Umbilical cord (tissue), 2 donors: ENCODE data around the gene BCL2L15. TPM values are rescaled to one million over a fixed set of nuclear protein-coding genes. Genes with fewer than 3 reads are reported as not detected.
A peak's percentile ranks its signal among the peaks of the same experiment; 100 is the strongest.

Experiments used
- DNase-seq: peaks from one replicate; pipeline ENCODE4 v3.0.0-alpha.2; 2015; ENCODE audit warnings: low spot score
- total RNA-seq: library from RNA; depleted of rRNA; stranded (reverse); fragments of >200 nt; gene quantifications from one replicate; pipeline ENCODE4 v1.2.3, GENCODE V29; 2014; ENCODE audit warnings: low replicate concordance; ENCODE audit not compliant: insufficient read depth

BCL2L15 gene
- 3.6 TPM for total RNA-seq

GRCh38 chr1:113887402-113888175 lies at the start of gene BCL2L15:
TSS of gene BCL2L15 (minus strand) at chr1:113887581. CDS start at chr1:113887375, 206 bp downstream.
- DNase-seq = no peak

GRCh38 chr1:113937146-113937545 lies 49.8 kb upstream of the BCL2L15 start:
- DNase-seq = no peak

GRCh38 chr1:113935970-113936369 lies 48.6 kb upstream of the BCL2L15 start:
- DNase-seq = no peak

DNA sequence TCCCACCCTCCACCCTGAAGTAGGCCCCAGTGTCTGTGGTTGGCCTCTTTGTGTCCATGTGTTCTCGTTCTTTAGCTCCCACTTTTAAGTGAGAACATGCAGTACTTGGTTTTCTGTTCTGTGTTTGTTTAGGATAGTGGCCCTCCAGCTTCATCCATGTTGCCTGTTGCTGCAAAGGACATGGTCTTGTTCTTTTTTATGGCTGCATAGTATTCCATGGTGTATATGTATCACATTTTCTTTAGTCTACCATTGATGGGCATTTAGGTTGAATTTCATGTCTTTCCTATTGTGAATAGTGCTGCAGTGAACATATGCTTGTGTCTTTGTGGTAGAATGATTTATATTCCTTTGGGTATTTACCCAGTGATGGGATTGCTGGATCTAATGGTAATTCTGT lies 47.8 kb upstream of the BCL2L15 start:
- no peak for DNase-seq

DNA sequence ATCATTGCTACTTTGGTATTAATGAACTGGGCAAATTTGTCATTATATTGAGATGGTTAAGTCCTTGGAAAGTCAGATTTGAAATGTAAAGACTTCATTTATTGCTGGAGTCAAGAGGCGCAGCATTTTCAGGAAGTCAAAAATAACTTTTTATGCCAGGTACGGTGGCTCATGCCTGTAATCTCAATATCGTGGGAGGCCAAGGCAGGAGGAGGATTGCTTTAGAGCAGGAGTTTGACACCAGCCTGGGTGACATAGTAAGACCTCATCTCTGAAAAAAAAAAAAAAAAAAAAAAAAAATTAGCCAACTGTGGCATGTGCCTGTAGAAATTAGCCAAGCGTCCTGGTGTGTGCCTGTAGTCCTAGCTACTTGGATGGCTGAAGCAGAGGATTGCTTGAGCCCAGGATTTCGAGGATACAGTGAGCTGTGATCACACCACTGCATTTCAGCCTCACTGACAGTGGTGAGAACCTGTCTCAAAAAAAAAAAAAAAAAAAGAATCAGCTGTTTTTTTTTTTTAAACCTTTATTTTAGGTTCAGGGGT lies 47.2 kb upstream of the BCL2L15 start:
- DNase-seq = no peak

- DNase-seq = no peak
These were observed 46.6 kb upstream of the BCL2L15 start for GRCh38 chr1:113934006-113934405.

GRCh38 chr1:113931451-113931851 lies 44.1 kb upstream of the BCL2L15 start:
- peak; percentile 10 for DNase-seq

GRCh38 chr1:113930499-113931161 lies 43.2 kb upstream of the BCL2L15 start:
- DNase-seq = peak; percentile 58

DNA sequence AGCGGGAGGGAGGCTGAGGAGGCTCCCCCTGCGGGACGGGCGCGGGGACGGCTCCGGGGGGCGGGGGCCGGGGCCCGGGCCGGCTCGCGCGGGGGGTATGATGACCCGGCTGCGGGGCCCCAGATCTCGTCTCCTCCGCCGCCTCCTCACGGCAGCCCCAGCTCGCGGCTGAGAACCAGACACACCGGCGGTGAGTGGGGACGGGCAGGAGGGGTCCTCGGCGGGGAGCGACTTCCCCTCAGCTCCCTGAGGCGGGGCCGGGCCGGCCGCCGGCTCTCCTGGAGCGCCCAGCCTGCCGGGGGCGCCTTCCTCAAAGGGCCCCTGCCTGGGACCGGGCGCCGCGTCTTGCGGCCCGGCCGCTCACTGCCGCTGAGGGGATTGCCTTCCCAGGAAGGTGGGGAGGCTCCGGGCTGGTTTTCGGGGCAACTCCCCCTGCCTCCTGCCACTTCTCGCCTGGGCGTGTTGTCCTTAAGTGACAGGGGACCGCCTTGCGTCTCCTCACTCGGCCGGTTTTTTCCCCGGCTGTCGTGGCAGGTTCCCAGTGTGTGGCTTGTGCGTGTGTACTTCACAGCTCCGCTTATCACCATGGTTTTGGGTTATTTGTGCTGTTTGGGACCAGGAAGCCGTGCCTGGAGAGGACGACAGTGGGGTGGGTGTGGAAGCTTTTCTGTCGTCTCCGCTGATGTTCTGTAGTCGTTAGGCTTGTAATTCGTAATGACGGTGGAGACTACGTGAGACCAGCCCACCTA lies 42.5 kb upstream of the BCL2L15 start:
- DNase-seq = peak; percentile 61

DNA sequence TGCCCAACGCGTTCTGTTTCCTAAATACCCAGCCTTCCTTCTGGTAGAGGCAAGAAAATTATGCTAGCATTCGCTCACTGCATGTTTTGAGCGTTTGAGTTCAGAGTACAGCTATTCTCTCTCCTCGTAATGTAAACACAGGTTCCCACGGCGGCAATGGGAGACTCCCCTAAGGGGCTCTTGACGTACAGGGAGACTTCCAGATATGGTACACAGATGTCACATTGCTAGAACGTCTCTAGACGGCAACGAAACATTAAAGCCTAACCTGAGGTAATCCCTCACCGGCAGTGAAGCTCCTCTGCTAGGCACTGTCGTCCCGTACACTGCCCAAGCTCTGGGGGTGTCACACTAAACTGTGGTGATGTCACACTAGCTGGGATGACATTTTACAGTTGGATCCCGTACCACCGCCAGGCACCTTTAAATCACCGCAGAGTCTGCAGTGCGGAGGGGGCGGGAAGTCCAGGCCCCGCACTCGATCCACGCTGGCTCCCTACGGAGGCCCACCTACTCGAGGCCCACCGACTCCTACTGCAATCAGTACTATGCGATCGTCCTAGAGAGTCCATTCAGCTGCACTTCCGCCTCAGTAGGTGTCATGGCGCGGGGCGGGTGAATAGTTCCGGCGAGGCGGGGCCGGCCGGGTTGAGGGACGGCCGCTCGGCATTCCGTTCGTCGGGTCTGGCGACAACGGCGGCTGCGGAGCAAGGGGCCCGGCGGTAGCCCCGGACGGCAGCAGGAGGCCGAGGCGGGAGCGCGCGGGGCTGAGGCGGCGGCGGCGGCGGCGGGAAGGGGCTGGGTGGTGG lies 41.8 kb upstream of the BCL2L15 start, which contains the start of gene HIPK1:
HIPK1 (plus strand) TSS at position 384 of the 809 bp plus-strand sequence.
- DNase-seq = peak; percentile 97

- DNase-seq = peak; percentile 36
These were observed 41.0 kb upstream of the BCL2L15 start for GRCh38 chr1:113928187-113928930.

DNA sequence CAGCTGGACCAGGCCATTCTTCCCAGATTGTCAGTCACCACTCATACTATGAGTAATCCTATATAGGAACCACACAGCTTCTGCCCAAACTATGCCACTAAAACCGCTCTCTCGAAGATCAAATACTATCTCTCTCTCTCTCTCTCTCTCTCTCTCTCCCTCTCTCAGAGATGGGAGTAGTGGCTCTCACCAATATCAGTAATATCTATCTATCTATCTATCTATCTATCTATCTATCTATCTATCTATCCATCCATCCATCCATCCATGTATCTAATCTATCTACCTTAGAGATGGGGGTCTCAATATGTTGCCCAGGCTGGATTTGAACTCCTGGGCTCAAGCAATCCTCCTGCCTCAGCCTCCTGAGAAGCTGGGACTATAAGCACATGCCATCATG lies 37.1 kb upstream of the BCL2L15 start:
- DNase-seq = no peak

GRCh38 chr1:113922957-113923356 lies 35.6 kb upstream of the BCL2L15 start:
- DNase-seq = no peak

DNA sequence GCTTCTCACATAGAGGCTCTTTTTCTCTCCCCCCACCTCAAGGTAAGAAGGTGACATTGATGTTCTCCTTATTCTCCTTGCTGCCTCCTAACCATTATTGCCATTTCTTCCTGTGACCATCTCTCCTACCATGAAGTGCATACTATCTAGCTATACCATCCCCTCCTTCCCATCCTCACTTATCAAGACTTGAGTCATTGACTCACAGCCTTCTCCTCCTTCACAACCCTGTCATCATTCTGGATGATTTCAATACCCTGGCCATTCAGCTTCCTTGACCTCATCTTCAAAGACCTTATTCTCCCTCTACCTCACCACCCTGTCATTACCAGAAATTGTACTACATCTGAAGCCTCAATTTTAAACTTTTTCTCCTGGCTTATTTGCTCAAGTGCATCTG lies 30.9 kb upstream of the BCL2L15 start:
- no peak for DNase-seq

GRCh38 chr1:113917400-113918082 lies 30.2 kb upstream of the BCL2L15 start:
- DNase-seq = no peak

DNA sequence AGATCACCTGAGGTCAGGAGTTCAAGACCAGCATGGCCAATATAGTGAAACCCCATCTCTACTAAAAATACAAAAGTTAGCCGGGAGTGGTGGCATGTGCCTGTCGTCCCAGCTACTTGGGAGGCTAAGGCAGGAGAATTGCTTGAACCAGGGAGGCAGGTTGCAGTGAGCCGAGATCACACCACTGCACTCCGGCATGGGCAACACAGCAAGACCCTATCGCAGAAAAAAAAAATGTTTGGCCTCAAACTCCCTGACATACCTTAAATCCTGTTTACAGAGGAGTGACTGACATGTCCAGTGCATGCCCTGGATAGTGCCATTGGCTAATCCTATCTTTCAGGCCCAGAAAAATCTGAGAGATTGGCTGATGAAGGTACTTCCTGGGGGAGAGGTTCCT lies 29.6 kb upstream of the BCL2L15 start:
- no peak for DNase-seq

DNA sequence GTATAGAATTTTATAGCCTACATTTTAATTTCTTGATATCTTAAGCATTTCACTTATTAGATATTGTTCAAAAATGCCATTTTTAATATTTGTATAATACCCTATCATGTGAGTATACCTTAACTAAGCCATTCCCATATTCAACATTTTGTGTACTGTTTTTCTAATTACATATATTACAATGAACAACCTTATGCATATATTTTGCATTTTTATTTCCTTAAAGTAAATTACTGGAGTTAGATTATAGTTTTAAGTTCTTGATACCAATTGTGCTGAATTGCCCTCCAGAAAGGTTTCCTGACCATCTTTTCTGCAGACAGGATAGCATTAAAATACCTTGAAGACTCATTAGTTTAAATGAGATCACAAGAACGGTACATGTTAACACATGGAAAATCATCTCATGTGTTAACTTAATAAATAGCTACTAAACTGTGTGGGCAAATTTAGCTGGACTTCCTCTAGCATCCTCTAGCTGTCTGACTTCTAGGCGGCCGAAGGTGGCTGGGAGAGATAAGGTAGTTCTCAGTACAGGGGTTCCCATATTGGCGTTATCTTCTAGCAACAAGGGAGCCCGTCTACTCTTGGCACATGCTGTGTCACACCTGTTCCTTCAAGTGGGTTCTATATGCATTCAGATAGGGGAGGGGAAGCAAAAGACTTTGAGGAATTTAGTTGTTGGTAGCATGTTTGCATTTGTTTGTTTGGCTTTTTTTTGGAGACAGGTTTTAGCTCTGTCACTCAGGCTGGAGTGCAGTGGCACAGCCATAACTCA lies 26.7 kb upstream of the BCL2L15 start:
- no peak for DNase-seq

GRCh38 chr1:113913312-113913668 lies 25.9 kb upstream of the BCL2L15 start:
- no peak for DNase-seq
